Measurements from ENCODE around the gene RABGGTA. TPM values are rescaled to one million over a fixed set of nuclear protein-coding genes. Genes with fewer than 3 reads are reported as not detected.

Gene RABGGTA
- total and polyA plus RNA-seq, 4 donors, result 17.1 to 40.0 (median 22.6) TPM

DNA sequence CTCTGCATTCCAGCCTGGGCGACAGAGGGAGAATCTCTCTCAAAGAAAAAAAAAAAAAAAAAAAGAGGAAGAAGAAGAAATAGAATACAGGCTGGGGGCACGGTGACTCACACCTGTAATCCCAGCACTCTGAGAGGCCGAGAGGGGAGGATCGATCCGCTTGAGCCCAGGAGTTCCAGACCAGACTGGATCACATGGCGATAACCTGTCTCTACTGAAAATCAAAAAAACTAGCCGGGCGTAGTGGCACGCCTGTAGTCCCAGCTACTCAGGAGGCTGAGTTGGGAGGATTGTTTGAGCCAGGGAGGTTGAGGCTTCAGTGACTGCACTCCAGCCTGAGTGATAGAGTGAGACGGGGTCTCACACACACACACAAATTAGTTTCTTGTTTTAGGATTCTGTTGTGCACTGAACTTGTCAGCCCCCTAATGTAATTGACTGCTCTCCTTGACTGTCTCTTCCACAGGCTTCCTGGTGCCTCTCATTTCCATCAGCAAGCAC is 28.0 kb downstream of the RABGGTA start:
- no peak for ATAC-seq (ENCODE audit: low FRiP score)
- H3K27ac ChIP-seq (ENCODE audit: low read depth in 1 of 2, low read length in 2 of 2), result peak overlapping the region; percentile 64 to 100
- intact Hi-C loops (cut with DNase I), result loop anchor here (1.0 to 5.0 kb wide), 3 partner anchors 28 to 54 kb away; partner anchors contain the start of genes DHRS1 (in 1 of the 2), NOP9 (in 1 of the 2) and RABGGTA (in 1 of the 2)
- H3K4me3 ChIP-seq (ENCODE audit: low read length in 2 of 2), result no peak overlapping the region
- H3K9me3 ChIP-seq (ENCODE audit: control insufficient read depth, low read length), result no peaks in the 10 kb centered on the region
- no peak for DNase-seq
- H3K36me3 ChIP-seq (ENCODE audit: control insufficient read depth in 1 of 2, insufficient read depth in 2 of 2, low read length in 1 of 2), result peaks cover 0 to 3% of the 10 kb centered on the region in 2 donors
- peaks cover 0 to 3% of the 10 kb centered on the region in 2 donors for H3K4me1 ChIP-seq (ENCODE audit: control insufficient read depth in 1 of 2, insufficient read depth in 2 of 2, low read length in 2 of 2)
- 69 to 70% methylated on average over 10 of the region's 10 CpGs for WGBS, 2 donors
- no peaks in the 10 kb centered on the region for H3K27me3 ChIP-seq (ENCODE audit: control insufficient read depth in 1 of 2, insufficient read depth in 2 of 2, low read length in 1 of 2)

DNA sequence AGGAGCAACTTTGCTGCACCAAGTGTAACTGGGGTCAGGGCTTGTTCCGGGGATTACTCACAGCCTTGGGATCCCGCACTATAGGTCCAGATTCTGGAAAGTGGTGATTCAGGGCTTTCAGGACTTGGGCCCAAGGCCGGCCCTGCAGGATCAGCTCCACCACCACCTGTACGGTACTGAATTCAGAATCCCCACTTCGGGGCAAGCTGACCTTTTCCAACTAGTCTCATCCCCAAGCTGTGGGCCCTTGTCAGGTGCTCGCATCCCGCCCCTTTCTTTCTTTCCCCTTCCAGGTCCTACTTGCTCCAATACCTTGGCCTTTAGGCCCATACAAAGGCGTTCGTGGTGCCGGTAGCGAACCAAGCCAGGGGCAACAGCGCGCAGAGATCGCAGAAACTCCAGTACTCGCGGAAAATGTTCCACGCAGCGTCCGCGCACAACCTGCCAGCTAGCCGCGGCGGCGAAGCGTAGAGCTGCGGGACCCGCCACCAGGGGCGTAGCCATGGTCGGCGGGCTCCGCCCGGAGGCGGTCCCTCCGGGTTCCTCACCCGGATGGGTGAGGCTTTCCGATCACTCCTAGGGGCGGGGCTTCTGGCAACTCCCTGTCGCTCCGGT is 29.5 kb downstream of the RABGGTA start:
- intact Hi-C loops (cut with DNase I), result loop anchor here (1.0 to 5.0 kb wide), 2 partner anchors 55 to 200 kb away; partner anchors contain the start of genes DHRS1 (in 1 of the 2), NOP9 (in 1 of the 2) and SDR39U1 (in 1 of the 2)
- 0 to 1% methylated on average over 39 of the region's 39 CpGs for WGBS, 2 donors
- Histone ChIP-seq H3K36me3 (ENCODE audit: control insufficient read depth in 1 of 2, insufficient read depth in 2 of 2, low read length in 1 of 2) (peaks cover 0 to 7% of the 10 kb centered on the region in 2 donors), H3K27ac (ENCODE audit: low read depth in 1 of 2, low read length in 2 of 2) (peak overlapping the region; percentile 36 to 98), H3K9me3 (ENCODE audit: control insufficient read depth, low read length) (no peaks in the 10 kb centered on the region), H3K27me3 (ENCODE audit: control insufficient read depth in 1 of 2, insufficient read depth in 2 of 2, low read length in 1 of 2) (no peaks in the 10 kb centered on the region), H3K4me3 (ENCODE audit: low read length in 2 of 2) (peak overlapping the region; percentile 63 to 66), H3K4me1 (ENCODE audit: control insufficient read depth in 1 of 2, insufficient read depth in 2 of 2, low read length in 2 of 2) (peaks cover 0 to 3% of the 10 kb centered on the region in 2 donors)
- DNase-seq, result peak; percentile 96
- peak; percentile 97 for ATAC-seq (ENCODE audit: low FRiP score)

DNA sequence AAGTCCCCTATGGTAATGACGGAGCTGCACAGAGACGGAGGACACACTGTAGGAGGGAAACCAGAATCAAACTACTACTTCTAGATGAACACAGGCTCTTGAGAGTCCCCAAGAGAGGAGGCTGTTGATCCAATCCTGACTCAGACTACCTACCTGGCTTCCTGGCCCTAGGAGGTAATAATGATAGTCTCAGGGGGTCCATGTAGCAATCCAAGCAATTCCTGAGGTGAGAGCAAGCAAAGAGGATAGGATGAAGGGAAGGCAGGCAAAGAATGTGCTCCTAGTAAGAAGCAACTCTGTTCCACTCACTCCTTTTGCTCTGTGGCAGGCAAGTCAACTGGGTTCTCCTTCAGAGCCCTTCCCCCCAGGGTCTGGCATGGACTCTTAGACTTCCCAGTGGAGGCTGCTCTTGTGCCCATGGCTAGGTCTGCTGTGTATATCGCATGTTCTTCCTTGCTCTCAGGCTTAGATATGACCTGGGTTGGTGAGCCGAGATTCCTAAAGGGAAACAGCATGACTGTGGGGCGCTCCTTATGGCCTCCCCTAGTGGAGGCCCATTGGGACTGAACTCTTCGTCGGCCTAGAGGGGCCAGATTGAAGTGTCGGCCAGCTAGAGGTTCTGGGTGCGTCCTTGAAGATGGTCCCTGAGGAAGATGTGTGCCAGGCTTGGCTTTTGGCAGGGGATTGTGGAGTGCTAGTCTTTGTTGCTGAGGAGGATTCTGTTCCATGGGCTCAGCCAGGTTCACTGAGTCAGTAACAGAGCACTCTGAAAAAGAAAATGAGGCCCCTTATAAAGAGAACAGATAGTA is 31.1 kb downstream of the RABGGTA start:
- WGBS, 2 donors, result 83 to 86% methylated on average over 9 of the region's 9 CpGs
- H3K4me1 ChIP-seq (ENCODE audit: control insufficient read depth in 1 of 2, insufficient read depth in 2 of 2, low read length in 2 of 2), result peaks cover 0 to 3% of the 10 kb centered on the region in 2 donors
- no peak overlapping the region for H3K27ac ChIP-seq (ENCODE audit: low read depth in 1 of 2, low read length in 2 of 2)
- peaks cover 0 to 7% of the 10 kb centered on the region in 2 donors for H3K36me3 ChIP-seq (ENCODE audit: control insufficient read depth in 1 of 2, insufficient read depth in 2 of 2, low read length in 1 of 2)
- intact Hi-C loops (cut with DNase I), result loop anchor here in 1 of 2 donors (5.0 kb wide), 1 partner anchor 57 kb away; the partner anchor contains the start of genes DHRS1 and NOP9
- no peak overlapping the region for H3K4me3 ChIP-seq (ENCODE audit: low read length in 2 of 2)
- ATAC-seq (ENCODE audit: low FRiP score) (no peak), DNase-seq (peak in 1 of 2 donors; percentile 53)
- H3K27me3 ChIP-seq (ENCODE audit: control insufficient read depth in 1 of 2, insufficient read depth in 2 of 2, low read length in 1 of 2), result no peaks in the 10 kb centered on the region
- H3K9me3 ChIP-seq (ENCODE audit: control insufficient read depth, low read length), result no peaks in the 10 kb centered on the region

DNA sequence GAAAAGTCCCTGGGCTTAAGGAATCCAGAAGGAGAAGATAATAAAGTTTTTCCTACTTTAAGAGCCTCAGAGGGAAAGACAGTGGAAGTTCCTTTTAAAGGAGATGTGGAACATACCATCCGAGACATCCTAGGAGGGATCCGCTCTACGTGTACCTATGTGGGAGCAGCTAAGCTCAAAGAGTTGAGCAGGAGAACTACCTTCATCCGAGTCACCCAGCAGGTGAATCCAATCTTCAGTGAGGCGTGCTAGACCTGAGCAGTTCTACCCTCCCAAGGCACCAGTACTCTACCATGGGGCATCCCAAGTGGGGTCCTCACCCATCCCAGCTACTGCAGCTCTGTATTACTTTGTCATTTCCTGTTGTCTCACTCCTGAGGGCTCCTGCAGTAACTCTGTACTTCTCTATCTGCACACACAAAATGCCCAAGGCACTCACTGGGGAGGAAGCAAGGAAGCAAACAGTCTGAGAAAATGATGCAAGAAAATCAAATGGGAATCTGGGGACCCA is 32.8 kb downstream of the RABGGTA start:
- 75 to 87% methylated on average over 5 of the region's 5 CpGs for WGBS, 2 donors
- ATAC-seq (ENCODE audit: low FRiP score) (no peak), DNase-seq (no peak)
- H3K27me3 ChIP-seq (ENCODE audit: control insufficient read depth in 1 of 2, insufficient read depth in 2 of 2, low read length in 1 of 2), result no peaks in the 10 kb centered on the region
- peaks cover under 1 to 3% of the 10 kb centered on the region in 2 donors for H3K4me1 ChIP-seq (ENCODE audit: control insufficient read depth in 1 of 2, insufficient read depth in 2 of 2, low read length in 2 of 2)
- H3K4me3 ChIP-seq (ENCODE audit: low read length in 2 of 2), result no peak overlapping the region
- H3K36me3 ChIP-seq (ENCODE audit: control insufficient read depth in 1 of 2, insufficient read depth in 2 of 2, low read length in 1 of 2), result peaks cover 0 to 7% of the 10 kb centered on the region in 2 donors
- no peaks in the 10 kb centered on the region for H3K9me3 ChIP-seq (ENCODE audit: control insufficient read depth, low read length)
- intact Hi-C loops (cut with DNase I), result loop anchor here in 1 of 2 donors (5.0 kb wide), 1 partner anchor 194 kb away; no protein-coding TSS in a partner anchor
- H3K27ac ChIP-seq (ENCODE audit: low read depth in 1 of 2, low read length in 2 of 2), result no peak overlapping the region

DNA sequence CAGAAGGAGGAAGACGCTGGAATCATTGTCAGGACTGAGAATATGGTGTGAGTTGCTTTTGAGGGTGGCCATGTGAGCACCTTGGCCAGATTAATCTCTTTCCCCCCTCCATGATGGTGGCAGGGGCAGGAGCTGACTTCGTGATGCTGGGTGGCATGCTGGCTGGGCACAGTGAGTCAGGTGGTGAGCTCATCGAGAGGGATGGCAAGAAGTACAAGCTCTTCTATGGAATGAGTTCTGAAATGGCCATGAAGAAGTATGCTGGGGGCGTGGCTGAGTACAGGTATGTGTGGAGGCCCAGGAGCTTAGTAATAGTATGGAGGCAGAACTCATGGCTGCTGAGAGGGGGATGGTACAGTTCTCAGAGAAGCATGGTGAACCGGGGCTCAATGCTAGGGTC is 33.3 kb downstream of the RABGGTA start:
- Histone ChIP-seq H3K4me1 (ENCODE audit: control insufficient read depth in 1 of 2, insufficient read depth in 2 of 2, low read length in 2 of 2) (peaks cover 3% of the 10 kb centered on the region in 2 donors), H3K9me3 (ENCODE audit: control insufficient read depth, low read length) (no peaks in the 10 kb centered on the region), H3K4me3 (ENCODE audit: low read length in 2 of 2) (no peak overlapping the region), H3K27me3 (ENCODE audit: control insufficient read depth in 1 of 2, insufficient read depth in 2 of 2, low read length in 1 of 2) (no peaks in the 10 kb centered on the region), H3K36me3 (ENCODE audit: control insufficient read depth in 1 of 2, insufficient read depth in 2 of 2, low read length in 1 of 2) (peaks cover 0 to 7% of the 10 kb centered on the region in 2 donors), H3K27ac (ENCODE audit: low read depth in 1 of 2, low read length in 2 of 2) (no peak overlapping the region)
- intact Hi-C loops (cut with DNase I), result loop anchor here in 1 of 2 donors (5.0 kb wide), 1 partner anchor 194 kb away; no protein-coding TSS in a partner anchor
- 76% methylated on average over 5 of the region's 5 CpGs for WGBS, 2 donors
- no peak for DNase-seq
- ATAC-seq (ENCODE audit: low FRiP score), result no peak

DNA sequence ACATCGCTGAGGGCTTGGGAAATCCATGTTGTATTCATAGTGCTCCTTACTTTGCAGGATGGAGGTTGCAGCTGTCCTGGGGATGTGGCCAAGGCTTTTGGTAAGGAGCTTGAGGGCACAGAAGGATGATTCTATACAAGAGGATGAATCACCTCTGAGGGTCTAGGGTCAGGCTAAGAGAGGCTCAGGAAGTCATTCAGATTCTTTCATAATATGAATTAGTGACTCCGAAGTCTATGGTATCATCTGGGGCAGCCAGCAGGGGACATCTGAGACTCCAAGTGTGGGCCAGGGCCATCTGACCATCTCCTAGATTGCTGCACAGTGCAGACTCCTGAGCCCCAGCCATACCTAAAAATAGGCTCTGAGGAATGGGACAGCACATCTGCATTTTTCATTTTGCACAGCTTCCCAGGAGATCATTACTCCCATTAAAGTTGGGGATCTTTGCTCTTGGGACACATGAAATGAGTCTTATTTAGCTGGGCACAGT is 33.9 kb downstream of the RABGGTA start:
- no peak overlapping the region for H3K27ac ChIP-seq (ENCODE audit: low read depth in 1 of 2, low read length in 2 of 2)
- WGBS, 2 donors, result 88 to 91% methylated on average over 2 of the region's 2 CpGs
- intact Hi-C loops (cut with DNase I), result loop anchor here in 1 of 2 donors (5.0 kb wide), 1 partner anchor 195 kb away; no protein-coding TSS in a partner anchor

DNA sequence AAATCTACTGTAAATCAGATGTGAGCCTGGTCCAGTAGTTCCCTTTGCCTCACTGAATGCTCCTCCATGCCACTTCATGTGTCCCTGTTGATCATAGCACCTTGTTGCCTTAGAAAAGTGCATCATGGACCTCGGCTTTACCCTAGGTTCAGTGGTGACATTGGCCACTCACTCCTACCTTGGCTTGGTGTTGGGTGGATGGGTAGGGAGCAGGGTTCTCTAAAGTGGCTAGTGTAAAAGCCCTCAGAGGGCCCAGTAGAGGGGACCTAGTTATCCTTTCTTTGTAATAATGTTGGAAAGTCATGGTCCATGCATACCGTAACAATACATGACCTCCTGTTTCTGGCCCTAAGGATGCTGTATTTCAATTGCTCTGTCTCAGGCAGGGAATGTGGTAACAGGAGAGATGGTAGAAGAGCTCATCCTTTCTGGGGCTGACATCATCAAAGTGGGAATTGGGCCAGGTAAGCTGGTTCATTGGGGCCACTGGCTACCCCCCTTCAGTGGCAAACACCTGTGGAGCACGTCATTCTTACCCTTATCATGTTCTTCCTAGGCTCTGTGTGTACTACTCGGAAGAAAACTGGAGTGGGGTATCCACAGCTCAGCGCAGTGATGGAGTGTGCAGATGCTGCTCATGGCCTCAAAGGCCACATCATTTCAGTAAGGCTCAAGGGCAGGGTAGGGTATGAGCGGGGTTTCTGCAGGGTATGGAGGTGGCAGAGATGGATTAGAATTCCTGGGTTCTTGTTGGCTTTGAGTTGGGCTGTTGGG is 34.5 kb downstream of the RABGGTA start:
- Histone ChIP-seq H3K9me3 (ENCODE audit: control insufficient read depth, low read length) (no peaks in the 10 kb centered on the region), H3K27ac (ENCODE audit: low read depth in 1 of 2, low read length in 2 of 2) (no peak overlapping the region), H3K36me3 (ENCODE audit: control insufficient read depth in 1 of 2, insufficient read depth in 2 of 2, low read length in 1 of 2) (peaks cover 0 to 7% of the 10 kb centered on the region in 2 donors), H3K27me3 (ENCODE audit: control insufficient read depth in 1 of 2, insufficient read depth in 2 of 2, low read length in 1 of 2) (no peaks in the 10 kb centered on the region), H3K4me3 (ENCODE audit: low read length in 2 of 2) (no peak overlapping the region), H3K4me1 (ENCODE audit: control insufficient read depth in 1 of 2, insufficient read depth in 2 of 2, low read length in 2 of 2) (peaks cover 3% of the 10 kb centered on the region in 2 donors)
- intact Hi-C loops (cut with DNase I), result loop anchor here in 1 of 2 donors (5.0 kb wide), 1 partner anchor 195 kb away; no protein-coding TSS in a partner anchor
- WGBS, 2 donors, result 88 to 92% methylated on average over 6 of the region's 6 CpGs
- DNase-seq, result no peak
- no peak for ATAC-seq (ENCODE audit: low FRiP score)

More for the DNA sequence above, 33.9 kb downstream of the RABGGTA start:
- Histone ChIP-seq H3K36me3 (ENCODE audit: control insufficient read depth in 1 of 2, insufficient read depth in 2 of 2, low read length in 1 of 2) (peaks cover 0 to 7% of the 10 kb centered on the region in 2 donors), H3K9me3 (ENCODE audit: control insufficient read depth, low read length) (no peaks in the 10 kb centered on the region), H3K27me3 (ENCODE audit: control insufficient read depth in 1 of 2, insufficient read depth in 2 of 2, low read length in 1 of 2) (no peaks in the 10 kb centered on the region), H3K4me3 (ENCODE audit: low read length in 2 of 2) (no peak overlapping the region), H3K4me1 (ENCODE audit: control insufficient read depth in 1 of 2, insufficient read depth in 2 of 2, low read length in 2 of 2) (peaks cover 3% of the 10 kb centered on the region in 2 donors)
- ATAC-seq (ENCODE audit: low FRiP score) (no peak), DNase-seq (no peak)
